GM12878 (cell line): Measurements from ENCODE around the gene SELENOW.

Source experiments
- ATF3 ChIP-seq: IDR thresholded peaks from 2 replicates; pipeline ENCODE4 v1.6.1; 2011; ENCODE audit warnings: low read depth, mild to moderate bottlenecking, low read length, moderate library complexity, borderline replicate concordance; ENCODE audit errors: extremely low read depth
- REST ChIP-seq: IDR thresholded peaks from 2 replicates; pipeline ENCODE4 v1.6.1; 2012; ENCODE audit warnings: mild to moderate bottlenecking, low read depth, low read length
- TCF7 ChIP-seq: IDR thresholded peaks from 2 replicates; pipeline ENCODE4 v1.6.1; 2014; ENCODE audit warnings: antibody characterized with exemption, borderline replicate concordance
- TF ChIP-seq, protein P1 (sequence below), 3 experiments: IDR thresholded peaks in 2 of 3; conservative IDR thresholded peaks in 1 of 3; 2 replicates each; pipeline ENCODE4 v1.5.1; 2011; ENCODE audit warnings: low read depth in 3 of 3, low read length in 3 of 3, mild to moderate bottlenecking in 3 of 3, control low read depth in 2 of 3, moderate library complexity in 2 of 3, inconsistent platforms in 1 of 3, mixed read lengths in 1 of 3; ENCODE audit not compliant: control insufficient read depth in 2 of 3, insufficient read depth in 1 of 3; ENCODE audit errors: extremely low read depth in 1 of 3

GRCh38 chr19:47798904-47799266 lies 20.4 kb downstream of the SELENOW start:
- no peak for TF ChIP-seq ATF3
- TF ChIP-seq TCF7: no peak
- TF ChIP-seq REST: no peak
- TF ChIP-seq, protein P1, sequence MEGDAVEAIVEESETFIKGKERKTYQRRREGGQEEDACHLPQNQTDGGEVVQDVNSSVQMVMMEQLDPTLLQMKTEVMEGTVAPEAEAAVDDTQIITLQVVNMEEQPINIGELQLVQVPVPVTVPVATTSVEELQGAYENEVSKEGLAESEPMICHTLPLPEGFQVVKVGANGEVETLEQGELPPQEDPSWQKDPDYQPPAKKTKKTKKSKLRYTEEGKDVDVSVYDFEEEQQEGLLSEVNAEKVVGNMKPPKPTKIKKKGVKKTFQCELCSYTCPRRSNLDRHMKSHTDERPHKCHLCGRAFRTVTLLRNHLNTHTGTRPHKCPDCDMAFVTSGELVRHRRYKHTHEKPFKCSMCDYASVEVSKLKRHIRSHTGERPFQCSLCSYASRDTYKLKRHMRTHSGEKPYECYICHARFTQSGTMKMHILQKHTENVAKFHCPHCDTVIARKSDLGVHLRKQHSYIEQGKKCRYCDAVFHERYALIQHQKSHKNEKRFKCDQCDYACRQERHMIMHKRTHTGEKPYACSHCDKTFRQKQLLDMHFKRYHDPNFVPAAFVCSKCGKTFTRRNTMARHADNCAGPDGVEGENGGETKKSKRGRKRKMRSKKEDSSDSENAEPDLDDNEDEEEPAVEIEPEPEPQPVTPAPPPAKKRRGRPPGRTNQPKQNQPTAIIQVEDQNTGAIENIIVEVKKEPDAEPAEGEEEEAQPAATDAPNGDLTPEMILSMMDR (IDR thresholded peaks at IDR 0.05 in 2 of 3, conservative IDR thresholded peaks at IDR 0.05 in 1 of 3; ENCODE audit: control insufficient read depth in 2 of 3, extremely low read depth in 1 of 3, insufficient read depth in 1 of 3, low read depth in 3 of 3, low read length in 3 of 3): no peak
